Spleen (tissue), 11 donors: Measurements from ENCODE around the gene RING1. TPM values are rescaled to one million over a fixed set of nuclear protein-coding genes. Genes with fewer than 3 reads are reported as not detected.

ENCODE experiments used
- DNase-seq: peaks from one replicate; pipeline ENCODE4 v3.0.0-alpha.2; 2020
- H3K27ac ChIP-seq, 8 donors: fragments of 200-600 bp; sonication (generic) in 7 of 8; 1 replicate in 4 of 8; 2 replicates in 4 of 8; pipeline versions ENCODE4 v1.5.0 to v1.8.0; 2016 to 2021; ENCODE audit warnings: inconsistent platforms in 4 of 8, mild to moderate bottlenecking in 4 of 8, moderate library complexity in 1 of 8
- H3K27me3 ChIP-seq, 7 donors: fragments of 200-600 bp; sonication (generic) in 6 of 7; replicated peaks in 1 of 7; 1 replicate in 4 of 7; 2 replicates in 3 of 7; pipeline versions ENCODE4 v1.5.0 to v1.8.0; 2016 to 2021; ENCODE audit warnings: inconsistent platforms in 3 of 7, mild to moderate bottlenecking in 1 of 7
- H3K36me3 ChIP-seq, 6 donors: fragments of 200-600 bp; sonication (generic) in 5 of 6; 1 replicate in 4 of 6; 2 replicates in 2 of 6; pipeline versions ENCODE4 v1.5.0 to v1.8.0; 2016 to 2021; ENCODE audit warnings: inconsistent platforms in 2 of 6
- H3K4me1 ChIP-seq, 6 donors: fragments of 200-600 bp; sonication (generic) in 5 of 6; 1 replicate in 3 of 6; 2 replicates in 3 of 6; pipeline versions ENCODE4 v1.5.0 to v1.8.0; 2016 to 2021; ENCODE audit warnings: inconsistent platforms in 3 of 6
- H3K4me3 ChIP-seq, 8 donors: fragments of 200-600 bp; sonication (generic) in 7 of 8; 1 replicate in 4 of 8; 2 replicates in 4 of 8; pipeline versions ENCODE4 v1.5.0 to v1.8.0; 2016 to 2021; ENCODE audit warnings: inconsistent platforms in 4 of 8, mild to moderate bottlenecking in 4 of 8, moderate library complexity in 2 of 8
- H3K9me3 ChIP-seq, 8 donors: fragments of 200-600 bp; sonication (generic) in 7 of 8; 1 replicate in 4 of 8; 2 replicates in 4 of 8; pipeline versions ENCODE4 v1.5.0 to v1.8.0; 2016 to 2021; ENCODE audit warnings: inconsistent platforms in 4 of 8
- POLR2A ChIP-seq, 3 donors: fragments of 450-650 bp; IDR thresholded peaks; one replicate each; pipeline ENCODE4 v1.5.1; 2017; ENCODE audit warnings: antibody characterized with exemption in 3 of 3, mild to moderate bottlenecking in 1 of 3
- POLR2AphosphoS5 ChIP-seq, 3 donors: sonication (generic); formaldehyde crosslinking; IDR thresholded peaks; one replicate each; pipeline ENCODE4 v1.5.1; 2017; ENCODE audit warnings: antibody characterized with exemption in 3 of 3
- WGBS, 5 donors: extraction: QIAGEN DNeasy Blood & Tissue Kit in 3 of 5; methylation state at CpG; one replicate each; pipeline versions ENCODE4 v1.1.5 to v1.1.7; 2013 to 2018; 5-methylcytosine and 5-hydroxymethylcytosine counted together
- intact Hi-C: fragments of 100-400 bp; cut with DNase I; formaldehyde crosslinking; loops from one replicate; pipeline ENCODE4 v1.15.0; 2023; ENCODE audit warnings: low total_unique reads
- polyA plus RNA-seq, 3 donors: library from polyadenylated mRNA; stranded (reverse); fragments of 200-250 nt; gene quantifications; one replicate each; pipeline ENCODE4 v1.2.1, GENCODE V29; 2013
- total RNA-seq, 7 donors: library from RNA; depleted of rRNA in 3 of 7; stranded (reverse); fragments of >200 nt in 3 of 7; fragmentation: NEBNext Ultra II Directional in 4 of 7; extraction: Animal tissue kit (Norgen Biotek cat#: 25700) in 4 of 7; gene quantifications; one replicate each; pipeline versions ENCODE4 v1.1.0 to v1.2.1, GENCODE V29; 2016 to 2021
- TF ChIP-seq, protein P1 (sequence below), 11 experiments: fragments of 200-600 bp in 7 of 11; fragments of 450-650 bp in 4 of 11; sonication (generic) in 4 of 11; IDR thresholded peaks in 8 of 11; conservative IDR thresholded peaks in 3 of 11; 1 replicate in 7 of 11; 2 replicates in 4 of 11; pipeline versions ENCODE4 v1.4.0 to v1.8.0; 2016 to 2021; ENCODE audit warnings: antibody characterized with exemption in 11 of 11, inconsistent platforms in 4 of 11, mild to moderate bottlenecking in 1 of 11
- donor health status: healthy with polysubstance abuse.
- donor health status: DM: no; HTN: no; CAD: no; lungs with moderate emphysema.
- donor health status: DM: no; HTN: no; CAD: no.
- donor health status: Bipolar disorder and iron deficiency.
- donor health status: healthy.
- donor health status: DM: no; HTN: no; CAD: no.
- donor health status: DM: yes; HTN: yes; CAD: no.

The RING1 gene
- total and polyA plus RNA-seq, 10 donors, result 13.4 to 42.3 (median 31.0) TPM

DNA sequence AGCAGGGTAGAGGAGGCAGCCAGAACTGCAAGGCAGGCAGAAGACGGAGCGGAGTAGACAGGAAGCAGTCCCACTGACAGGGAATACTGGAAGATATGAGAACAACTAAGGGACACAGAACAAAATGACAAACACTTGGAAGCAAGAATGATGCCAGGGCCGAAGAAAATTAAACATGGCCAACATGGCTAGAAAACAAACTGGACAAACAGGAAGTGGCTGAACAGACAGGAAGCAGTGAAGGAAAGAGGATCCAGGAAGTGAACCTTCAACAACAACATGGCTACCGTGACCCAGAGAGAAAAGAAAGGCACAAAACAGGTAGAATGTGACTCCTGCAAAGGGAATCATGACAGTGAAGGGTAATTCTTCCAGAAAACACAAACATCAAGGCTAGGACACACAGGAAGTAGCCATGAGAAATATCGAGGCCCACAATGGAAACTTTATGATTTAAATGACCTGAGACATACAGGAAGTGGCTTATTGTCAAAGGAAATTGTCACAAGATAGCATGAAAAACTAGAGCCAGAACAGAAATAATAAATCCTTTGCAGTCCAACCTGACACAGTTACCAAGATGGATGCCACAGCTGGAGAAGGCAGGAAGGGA, 25.1 kb upstream of the RING1 start:
- Histone ChIP-seq H3K27ac (peak overlapping the region; percentile 14 to 71 (median 56)), H3K36me3 (no peaks in the 10 kb centered on the region), H3K4me3 (peak overlapping the region in 1 of 8 donors; percentile 23), H3K27me3 (peaks cover 0 to 28% (median 0%) of the 10 kb centered on the region in 7 donors), H3K9me3 (peaks cover 0 to 8% (median 0%) of the 10 kb centered on the region in 8 donors), H3K4me1 (peaks cover 6 to 13% (median 12%) of the 10 kb centered on the region in 6 donors)
- TF ChIP-seq, protein P1, sequence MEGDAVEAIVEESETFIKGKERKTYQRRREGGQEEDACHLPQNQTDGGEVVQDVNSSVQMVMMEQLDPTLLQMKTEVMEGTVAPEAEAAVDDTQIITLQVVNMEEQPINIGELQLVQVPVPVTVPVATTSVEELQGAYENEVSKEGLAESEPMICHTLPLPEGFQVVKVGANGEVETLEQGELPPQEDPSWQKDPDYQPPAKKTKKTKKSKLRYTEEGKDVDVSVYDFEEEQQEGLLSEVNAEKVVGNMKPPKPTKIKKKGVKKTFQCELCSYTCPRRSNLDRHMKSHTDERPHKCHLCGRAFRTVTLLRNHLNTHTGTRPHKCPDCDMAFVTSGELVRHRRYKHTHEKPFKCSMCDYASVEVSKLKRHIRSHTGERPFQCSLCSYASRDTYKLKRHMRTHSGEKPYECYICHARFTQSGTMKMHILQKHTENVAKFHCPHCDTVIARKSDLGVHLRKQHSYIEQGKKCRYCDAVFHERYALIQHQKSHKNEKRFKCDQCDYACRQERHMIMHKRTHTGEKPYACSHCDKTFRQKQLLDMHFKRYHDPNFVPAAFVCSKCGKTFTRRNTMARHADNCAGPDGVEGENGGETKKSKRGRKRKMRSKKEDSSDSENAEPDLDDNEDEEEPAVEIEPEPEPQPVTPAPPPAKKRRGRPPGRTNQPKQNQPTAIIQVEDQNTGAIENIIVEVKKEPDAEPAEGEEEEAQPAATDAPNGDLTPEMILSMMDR (IDR thresholded peaks at IDR 0.05 in 8 of 11, conservative IDR thresholded peaks at IDR 0.05 in 3 of 11), result no peak
- no peak for TF ChIP-seq POLR2A (IDR thresholded peaks at IDR 0.05)
- TF ChIP-seq POLR2AphosphoS5 (IDR thresholded peaks at IDR 0.05), result no peak
- intact Hi-C loops, result no loop called here
- DNase-seq, result no peak
- WGBS, 5 donors, result 46 to 55% (median 53%) methylated on average over 5 of the region's 5 CpGs

DNA sequence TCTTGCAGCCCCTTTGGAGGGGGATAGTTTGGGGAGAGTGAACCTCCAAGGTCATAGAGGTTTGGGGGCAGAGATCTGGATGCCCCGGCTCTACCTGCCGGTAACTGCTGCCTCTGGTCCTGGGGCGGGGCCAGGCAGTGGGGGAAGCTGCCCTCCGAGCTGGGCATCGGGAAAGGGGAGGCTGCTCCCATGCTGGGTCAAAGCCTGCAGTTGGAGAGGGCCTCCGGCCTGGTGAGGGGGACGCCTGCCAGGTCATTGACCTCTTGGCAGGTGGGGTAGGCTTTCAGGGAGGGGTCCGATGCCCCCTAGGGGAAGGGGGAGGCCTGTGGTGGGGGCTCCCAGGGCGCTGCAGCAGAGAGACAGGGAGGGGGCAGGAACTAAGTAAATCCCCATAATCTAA, 23.1 kb upstream of the RING1 start:
- Histone ChIP-seq H3K27me3 (peaks cover 0 to 45% (median 0%) of the 10 kb centered on the region in 7 donors), H3K27ac (no peak overlapping the region), H3K4me1 (peaks cover 6 to 13% (median 12%) of the 10 kb centered on the region in 6 donors), H3K36me3 (no peaks in the 10 kb centered on the region), H3K4me3 (no peak overlapping the region), H3K9me3 (peaks cover 0 to 8% (median 0%) of the 10 kb centered on the region in 8 donors)
- no peak for TF ChIP-seq POLR2A (IDR thresholded peaks at IDR 0.05)
- no peak for TF ChIP-seq POLR2AphosphoS5 (IDR thresholded peaks at IDR 0.05)
- TF ChIP-seq, protein P1 (IDR thresholded peaks at IDR 0.05 in 8 of 11, conservative IDR thresholded peaks at IDR 0.05 in 3 of 11), result no peak
- 73 to 94% (median 89%) methylated on average over 9 of the region's 9 CpGs for WGBS, 5 donors
- DNase-seq, result no peak
- intact Hi-C loops, result no loop called here

GRCh38 chr6:33185654-33186187, 22.6 kb upstream of the RING1 start:
- no peak for DNase-seq
- Histone ChIP-seq H3K27ac (no peak overlapping the region), H3K36me3 (no peaks in the 10 kb centered on the region), H3K4me1 (peaks cover 6 to 13% (median 12%) of the 10 kb centered on the region in 6 donors), H3K9me3 (peaks cover 0 to 8% (median 0%) of the 10 kb centered on the region in 8 donors), H3K27me3 (peaks cover 0 to 51% (median 0%) of the 10 kb centered on the region in 7 donors), H3K4me3 (no peak overlapping the region)
- 72 to 89% (median 81%) methylated on average over 4 of the region's 4 CpGs for WGBS, 5 donors
- no peak for TF ChIP-seq POLR2AphosphoS5 (IDR thresholded peaks at IDR 0.05)
- no peak for TF ChIP-seq POLR2A (IDR thresholded peaks at IDR 0.05)
- intact Hi-C loops, result no loop called here

DNA sequence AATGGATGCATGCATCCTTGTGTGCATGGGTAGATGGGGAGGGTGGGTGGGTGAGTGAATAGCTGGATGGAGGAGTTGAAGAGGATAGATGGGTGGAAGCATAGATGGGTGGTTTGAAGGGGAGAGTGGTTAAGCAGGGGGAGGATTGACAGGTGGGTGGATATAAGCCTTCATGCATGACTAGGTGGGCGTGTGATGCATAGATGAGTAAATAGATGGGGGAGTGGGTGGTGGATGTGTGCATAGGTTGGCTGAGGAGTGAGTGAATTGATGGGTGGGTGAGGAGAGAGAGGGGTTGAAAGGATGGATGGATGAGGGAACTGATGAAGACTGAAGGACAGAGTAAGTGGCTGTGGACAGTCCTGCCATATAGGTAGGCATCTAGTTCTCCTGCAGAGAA, 20.5 kb upstream of the RING1 start:
- no peak overlapping the region for H3K27ac ChIP-seq
- WGBS, 5 donors, result 63 to 89% (median 82%) methylated on average over 1 of the region's 1 CpG
- intact Hi-C loops, result no loop called here
- H3K4me3 ChIP-seq, result no peak overlapping the region
- TF ChIP-seq POLR2A (IDR thresholded peaks at IDR 0.05) (no peak), POLR2AphosphoS5 (IDR thresholded peaks at IDR 0.05) (no peak)
- TF ChIP-seq, protein P1 (IDR thresholded peaks at IDR 0.05 in 8 of 11, conservative IDR thresholded peaks at IDR 0.05 in 3 of 11), result no peak
- H3K27me3 ChIP-seq, result peaks cover 0 to 71% (median 17%) of the 10 kb centered on the region in 7 donors
- H3K36me3 ChIP-seq, result no peaks in the 10 kb centered on the region
- peaks cover 11 to 25% (median 22%) of the 10 kb centered on the region in 6 donors for H3K4me1 ChIP-seq
- peaks cover 0 to 5% (median 0%) of the 10 kb centered on the region in 8 donors for H3K9me3 ChIP-seq
- no peak for DNase-seq
